Activated CD4-positive, CD25-positive, alpha-beta regulatory T cell (primary cell): ENCODE results near the gene FETUB.

Experiments used
- DNase-seq, 4 experiments: peaks; one replicate each; lab custom pipeline; 2025; lab: John Stamatoyannopoulos, UW

Gene FETUB

GRCh38 chr3:186635532-186635931 lies 4.7 kb upstream of the FETUB start:
- no peak for DNase-seq

- no peak for DNase-seq
Observed at GRCh38 chr3:186636536-186636935, 3.7 kb upstream of the FETUB start.

DNA sequence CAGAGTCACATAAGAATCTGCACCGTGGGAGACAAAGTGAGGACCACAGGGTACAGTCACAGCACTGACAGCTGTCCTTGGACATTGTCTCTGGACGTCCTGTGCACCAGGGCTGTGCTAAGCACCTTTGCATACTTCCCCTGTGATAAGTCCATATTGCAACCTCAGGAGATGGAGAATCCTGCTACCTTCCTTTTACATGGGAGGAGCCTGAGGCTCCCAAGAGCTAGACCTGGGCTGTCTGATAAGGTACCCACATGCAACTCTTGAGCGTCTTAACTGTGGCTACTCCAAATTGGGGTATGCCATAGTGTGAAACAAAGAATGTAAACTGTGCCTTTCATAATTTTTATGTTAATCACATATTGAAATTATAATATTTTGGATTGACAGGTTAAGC lies 2.5 kb upstream of the FETUB start:
- DNase-seq = no peak

GRCh38 chr3:186638259-186638658 lies 1.9 kb upstream of the FETUB start:
- DNase-seq = no peak

- no peak for DNase-seq
Observed at GRCh38 chr3:186640473-186640818, 247 bp downstream of the FETUB start.

GRCh38 chr3:186640929-186641328 lies 730 bp downstream of the FETUB start:
- DNase-seq = no peak

DNA sequence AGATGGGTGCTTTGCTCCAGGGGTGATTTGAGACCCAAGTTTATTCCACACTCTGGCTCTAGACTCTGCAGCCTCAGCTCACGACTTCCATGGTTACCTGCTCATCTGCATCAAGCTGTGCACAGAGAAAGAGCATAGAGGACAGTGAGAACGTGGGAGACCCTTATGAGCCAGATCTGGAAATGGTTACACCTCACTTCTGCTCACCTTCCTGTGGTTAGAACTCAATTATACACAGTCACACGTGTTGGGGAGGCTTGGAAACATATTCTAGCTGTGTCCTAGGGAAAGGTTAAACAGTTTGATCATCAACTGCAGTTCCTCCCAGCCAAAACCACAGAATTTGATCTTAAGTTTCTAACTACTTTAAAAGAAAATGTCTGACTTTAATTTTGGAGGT lies 1.8 kb downstream of the FETUB start:
- DNase-seq = no peak

DNA sequence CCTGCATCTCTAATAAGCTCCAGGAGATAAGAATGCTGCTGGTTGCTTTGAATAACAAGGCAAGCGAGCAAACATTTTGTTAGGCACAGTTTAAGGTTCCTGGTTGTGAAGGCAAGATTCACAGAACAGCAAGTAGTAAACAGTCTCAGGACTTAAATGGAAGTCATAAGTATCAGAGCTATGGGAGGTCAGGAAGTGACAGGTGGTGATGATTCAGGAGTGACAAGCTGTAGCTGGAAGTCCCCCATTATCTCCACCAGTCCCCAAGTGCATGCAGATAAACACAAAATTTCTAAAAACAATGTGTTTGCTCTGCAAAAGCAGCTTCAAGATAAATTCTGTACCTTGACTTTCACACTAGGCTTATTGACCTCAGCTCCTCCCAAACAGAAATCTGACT lies 3.3 kb downstream of the FETUB start:
- DNase-seq = no peak

- no peak for DNase-seq
Observed at GRCh38 chr3:186644683-186645082, 4.5 kb downstream of the FETUB start.

- no peak for DNase-seq
Observed at GRCh38 chr3:186646106-186646505, 5.9 kb downstream of the FETUB start.

DNA sequence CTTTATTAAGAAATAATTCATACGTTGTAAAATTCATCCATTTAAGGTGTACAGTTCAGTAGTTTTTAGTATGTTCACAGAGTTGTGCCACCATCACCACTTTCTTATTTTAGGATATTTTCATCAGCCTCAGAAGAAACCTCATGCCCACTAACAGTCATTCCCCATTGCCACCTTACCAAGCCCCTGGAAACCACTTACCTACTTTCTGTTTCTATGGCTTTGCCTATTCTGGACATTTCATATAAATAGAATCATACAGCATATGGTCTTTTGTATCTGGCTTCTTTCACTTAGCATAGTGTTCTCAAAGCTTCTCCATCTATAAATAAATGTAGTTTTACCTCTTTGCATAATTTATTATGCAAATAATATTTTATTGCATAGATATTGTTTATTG lies 6.6 kb downstream of the FETUB start:
- DNase-seq = no peak

DNA sequence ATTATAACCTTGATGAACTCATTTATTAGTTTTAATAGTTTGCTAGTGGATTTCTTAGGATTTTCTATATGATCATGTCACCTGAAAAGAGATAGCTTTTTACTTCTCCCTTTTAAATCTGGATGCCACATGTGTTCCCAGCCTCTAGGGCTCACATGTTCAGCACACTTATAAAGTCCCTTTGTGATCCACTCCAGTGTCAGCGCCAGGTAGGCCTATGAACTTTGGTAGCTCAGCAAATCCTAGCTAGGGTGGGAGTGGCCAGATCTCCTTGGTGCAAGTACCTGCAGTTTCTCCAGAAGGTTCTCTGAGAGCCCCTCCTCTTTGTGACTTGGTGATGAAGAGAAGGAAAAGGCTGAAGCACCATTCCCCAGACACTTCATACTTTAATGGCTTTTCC lies 8.7 kb downstream of the FETUB start:
- DNase-seq = no peak

DNA sequence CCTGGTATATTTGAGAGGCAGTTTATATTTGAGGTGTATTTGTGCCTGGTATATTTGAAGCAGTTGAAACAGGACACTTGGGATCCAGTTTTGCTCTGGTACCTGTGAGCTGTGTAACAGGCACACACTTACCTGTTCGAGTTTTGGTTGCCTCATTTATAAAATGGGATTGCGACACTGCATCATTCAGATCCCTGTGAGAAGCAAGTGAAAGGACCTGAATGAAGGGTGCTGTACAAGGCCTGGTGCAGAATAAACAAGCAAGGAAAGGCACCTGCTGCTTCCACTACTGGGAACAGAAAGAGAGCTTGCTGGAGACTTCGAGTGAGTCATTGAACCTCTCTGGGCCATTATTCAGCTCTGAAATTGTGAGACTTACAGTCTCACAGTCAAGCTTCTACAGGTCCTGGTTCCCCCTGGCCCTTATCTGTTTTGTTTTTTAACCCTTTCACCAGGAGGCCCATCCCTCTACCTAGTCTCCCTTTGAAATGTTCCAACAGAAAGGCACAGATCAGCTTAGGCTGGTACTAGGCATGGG lies 11.5 kb downstream of the FETUB start:
- no peak for DNase-seq

GRCh38 chr3:186653080-186653707 lies 13.0 kb downstream of the FETUB start:
- no peak for DNase-seq

DNA sequence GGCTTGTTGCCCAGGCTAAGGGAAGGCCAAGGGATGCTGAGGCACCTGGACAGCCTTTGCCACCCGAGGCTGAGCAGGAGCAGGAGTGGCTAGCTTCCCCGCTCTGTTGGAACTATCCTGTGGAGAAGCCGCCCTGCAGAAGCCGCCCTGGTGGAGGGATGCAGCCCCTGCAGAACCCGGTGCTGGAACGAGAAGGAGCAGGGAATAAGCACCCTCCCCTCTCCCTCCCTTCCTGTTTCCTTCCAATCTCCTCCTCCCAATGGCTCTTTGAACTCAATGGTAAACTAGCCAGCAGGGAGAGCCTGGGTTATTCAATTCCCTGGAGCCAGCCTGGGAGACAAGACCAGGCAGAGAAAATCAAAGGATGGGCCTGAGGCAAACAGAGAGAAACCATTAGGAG lies 13.8 kb downstream of the FETUB start:
- DNase-seq = no peak

- DNase-seq = no peak
Observed at GRCh38 chr3:186663361-186664118, 23.3 kb downstream of the FETUB start.

GRCh38 chr3:186664119-186664495 lies 23.9 kb downstream of the FETUB start:
- no peak for DNase-seq

DNA sequence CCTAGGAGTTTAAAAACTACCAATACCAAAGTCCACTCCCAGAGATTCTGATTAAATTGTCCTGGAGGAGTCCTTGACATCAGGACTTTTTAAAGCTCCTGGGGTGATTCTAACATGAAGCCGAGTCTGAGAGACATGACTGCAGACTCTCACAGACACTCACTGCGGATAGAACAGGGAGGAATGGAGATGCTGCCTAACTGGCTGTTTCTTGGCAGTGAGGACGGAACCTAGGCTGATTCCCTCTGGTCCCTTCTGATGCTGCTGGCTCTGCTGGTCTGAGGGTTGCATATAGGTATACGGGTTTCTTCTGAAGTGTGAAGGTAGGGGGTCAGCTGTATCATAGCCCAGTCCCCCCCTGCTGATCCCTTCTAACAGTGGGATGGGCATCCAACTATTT lies 24.3 kb downstream of the FETUB start:
- DNase-seq = no peak

DNA sequence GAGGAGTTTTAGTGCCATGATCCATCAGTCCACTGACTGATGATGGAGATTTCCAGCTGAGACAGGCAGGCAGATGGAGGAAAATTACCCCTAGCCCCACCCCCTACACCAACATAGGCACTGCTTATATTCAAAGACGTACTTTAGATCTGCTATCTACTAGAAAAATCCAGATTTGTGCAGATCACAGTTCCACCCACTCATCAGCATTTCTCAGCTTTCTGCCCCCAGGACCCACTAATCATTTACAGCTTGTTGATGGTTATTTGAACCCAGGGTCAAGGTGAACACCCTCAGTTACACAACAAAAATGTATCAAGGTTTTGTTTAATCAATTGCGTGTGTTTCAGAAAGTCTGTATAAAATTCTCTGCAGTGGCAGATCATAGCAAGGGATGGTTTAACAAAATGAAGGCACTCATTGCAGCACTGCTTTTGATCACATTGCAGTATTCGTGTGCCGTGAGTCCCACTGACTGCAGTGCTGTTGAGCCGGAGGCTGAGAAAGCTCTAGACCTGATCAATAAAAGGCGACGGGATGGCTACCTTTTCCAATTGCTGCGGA lies 25.5 kb downstream of the FETUB start, which contains the start of gene HRG:
Gene HRG, plus strand, starts transcription at position 390 of the 564 bp plus-strand sequence. Its CDS starts 18 bp downstream, at position 408.
- no peak for DNase-seq

DNA sequence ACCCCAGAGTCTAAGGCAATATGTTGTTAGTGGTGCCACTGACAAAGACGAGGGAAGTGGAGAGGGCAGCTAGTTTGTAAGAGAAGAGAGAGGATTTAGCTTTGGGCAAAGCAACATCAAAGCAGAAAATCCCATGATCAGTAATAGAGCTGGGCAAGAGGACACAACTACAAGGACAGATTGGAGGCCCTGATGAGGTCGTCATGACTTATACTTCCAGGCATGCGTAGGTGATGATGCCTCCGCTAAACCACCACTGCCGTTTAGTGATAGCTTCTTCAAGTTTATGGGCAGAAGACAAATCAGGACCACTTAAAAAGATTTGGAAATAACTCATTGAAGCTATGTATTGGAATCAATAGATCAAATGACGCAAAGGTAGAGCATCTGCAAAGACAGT lies 28.2 kb downstream of the FETUB start:
- DNase-seq = no peak

DNA sequence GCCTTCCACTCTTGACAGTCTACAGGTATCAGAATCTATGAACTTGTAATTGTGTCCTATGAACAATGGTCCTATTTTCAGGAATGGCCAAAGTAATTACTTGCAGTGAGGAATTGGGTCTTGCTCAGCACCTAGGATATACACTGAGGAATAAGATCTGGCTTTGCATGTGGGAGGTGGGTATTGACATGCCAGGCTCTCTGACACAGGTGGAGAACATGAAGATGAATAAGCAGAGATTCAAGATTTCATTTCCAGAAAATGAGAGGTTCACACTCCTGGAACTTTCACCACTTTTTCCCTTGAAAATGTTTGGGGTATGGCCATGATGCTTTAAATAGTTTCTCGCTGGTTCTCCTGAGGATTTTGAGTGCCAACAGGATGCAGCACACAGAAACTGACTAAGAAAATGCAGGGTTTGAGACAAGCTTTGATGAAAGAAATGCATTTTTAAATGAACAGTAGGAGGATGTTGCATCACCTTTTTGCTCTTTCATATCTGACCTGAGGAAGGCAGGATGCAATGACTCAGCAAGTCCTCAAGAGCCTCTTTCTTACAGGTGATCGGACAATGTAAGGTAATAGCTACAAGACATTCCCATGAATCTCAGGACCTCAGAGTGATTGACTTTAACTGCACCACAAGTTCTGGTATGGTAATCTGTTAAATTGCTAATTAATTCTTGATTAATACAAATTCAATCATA lies 29.3 kb downstream of the FETUB start:
- DNase-seq = no peak

DNA sequence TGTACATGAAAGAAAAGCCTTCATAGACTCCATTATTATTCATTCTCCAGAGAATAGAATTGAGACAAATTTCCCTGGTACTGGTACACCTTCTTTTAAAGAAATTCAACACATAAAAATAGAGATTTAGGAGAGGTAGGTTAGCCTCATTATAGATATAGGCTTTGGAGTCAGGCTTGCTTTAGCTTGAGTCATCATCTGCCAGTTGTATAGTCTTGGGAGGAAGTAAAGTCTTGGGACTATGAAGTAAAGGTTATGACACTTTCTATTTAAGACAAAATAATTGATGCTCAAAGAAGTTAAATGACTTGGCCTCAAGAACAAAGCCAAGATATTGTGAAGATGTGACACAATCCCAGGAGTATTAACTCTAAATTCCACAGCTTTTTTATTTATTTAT lies 30.0 kb downstream of the FETUB start:
- DNase-seq = no peak

DNA sequence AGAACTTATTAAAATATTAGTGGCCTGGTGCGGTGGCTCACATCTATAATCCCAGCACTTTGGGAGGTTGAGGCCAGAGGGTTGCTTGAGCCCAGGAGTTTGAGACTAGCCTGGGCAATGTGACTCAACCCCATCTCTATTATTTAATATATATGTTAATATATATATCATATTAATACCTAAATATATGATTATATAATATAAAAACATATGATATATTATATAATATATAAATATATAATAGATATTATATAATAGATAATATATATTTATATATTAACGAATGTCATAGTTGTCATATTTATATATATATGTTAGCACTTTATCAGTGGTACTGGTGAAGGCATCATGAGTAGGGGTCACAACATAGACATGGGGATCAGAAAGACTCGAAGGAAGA lies 30.9 kb downstream of the FETUB start:
- DNase-seq = no peak
